ENCODE data around the gene SMARCA2. TPM values are rescaled to one million over a fixed set of nuclear protein-coding genes. Genes with fewer than 3 reads are reported as not detected.

The SMARCA2 gene
- total RNA-seq, 1 donor from 2014 or later, result 238 TPM

DNA sequence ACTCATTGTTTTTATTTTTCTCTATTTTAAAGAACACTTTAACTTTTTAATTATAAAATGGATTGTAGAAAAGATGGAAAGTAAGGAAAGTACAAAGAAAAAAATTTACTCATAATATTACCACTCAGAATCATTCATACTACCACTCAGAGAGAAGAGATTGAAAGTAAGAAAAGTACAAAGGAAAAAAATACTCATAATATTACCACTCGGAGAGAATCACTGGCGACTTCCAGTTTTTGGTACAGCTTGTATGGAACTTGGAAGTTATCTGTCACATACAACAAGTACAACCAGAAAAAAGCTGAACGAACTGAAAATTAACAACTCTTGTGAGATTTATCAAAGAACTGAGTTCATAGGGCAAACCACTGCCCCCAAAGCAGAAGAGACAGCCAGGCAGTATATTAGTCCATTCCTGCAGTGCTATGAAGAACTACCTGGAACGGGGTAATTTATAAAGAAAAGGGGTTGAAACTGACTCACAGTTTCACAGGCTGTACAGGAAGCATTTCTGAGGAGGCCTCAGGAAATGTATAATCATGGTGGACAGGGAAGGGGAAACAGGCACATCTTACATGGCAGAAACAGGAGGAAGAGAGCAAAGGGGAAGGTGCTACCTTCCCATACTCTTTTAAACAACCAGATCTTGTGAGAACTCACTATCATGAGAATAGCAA is 183.9 kb downstream of the SMARCA2 start:
- Mint-ChIP-seq H3K36me3 (ENCODE audit: low read depth) (peaks cover 72% of the 10 kb centered on the region), H3K9me3 (peaks cover 24% of the 10 kb centered on the region), H3K4me1 (no peaks in the 10 kb centered on the region), H3K27ac (no peak overlapping the region), H3K27me3 (no peaks in the 10 kb centered on the region), H3K4me3 (no peak overlapping the region)
- CTCF ChIA-PET, result no interaction called here
- POLR2A ChIA-PET, result no interaction called here
- ATAC-seq (ENCODE audit: low read depth), result no peak
- no peak for DNase-seq
- TF ChIP-seq, protein P1, sequence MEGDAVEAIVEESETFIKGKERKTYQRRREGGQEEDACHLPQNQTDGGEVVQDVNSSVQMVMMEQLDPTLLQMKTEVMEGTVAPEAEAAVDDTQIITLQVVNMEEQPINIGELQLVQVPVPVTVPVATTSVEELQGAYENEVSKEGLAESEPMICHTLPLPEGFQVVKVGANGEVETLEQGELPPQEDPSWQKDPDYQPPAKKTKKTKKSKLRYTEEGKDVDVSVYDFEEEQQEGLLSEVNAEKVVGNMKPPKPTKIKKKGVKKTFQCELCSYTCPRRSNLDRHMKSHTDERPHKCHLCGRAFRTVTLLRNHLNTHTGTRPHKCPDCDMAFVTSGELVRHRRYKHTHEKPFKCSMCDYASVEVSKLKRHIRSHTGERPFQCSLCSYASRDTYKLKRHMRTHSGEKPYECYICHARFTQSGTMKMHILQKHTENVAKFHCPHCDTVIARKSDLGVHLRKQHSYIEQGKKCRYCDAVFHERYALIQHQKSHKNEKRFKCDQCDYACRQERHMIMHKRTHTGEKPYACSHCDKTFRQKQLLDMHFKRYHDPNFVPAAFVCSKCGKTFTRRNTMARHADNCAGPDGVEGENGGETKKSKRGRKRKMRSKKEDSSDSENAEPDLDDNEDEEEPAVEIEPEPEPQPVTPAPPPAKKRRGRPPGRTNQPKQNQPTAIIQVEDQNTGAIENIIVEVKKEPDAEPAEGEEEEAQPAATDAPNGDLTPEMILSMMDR (IDR thresholded peaks at IDR 0.05), result no peak
- intact Hi-C loops (cut with micrococcal nuclease), result loop anchor here (10.0 kb wide), 1 partner anchor 1986 kb away; no protein-coding TSS in a partner anchor

DNA sequence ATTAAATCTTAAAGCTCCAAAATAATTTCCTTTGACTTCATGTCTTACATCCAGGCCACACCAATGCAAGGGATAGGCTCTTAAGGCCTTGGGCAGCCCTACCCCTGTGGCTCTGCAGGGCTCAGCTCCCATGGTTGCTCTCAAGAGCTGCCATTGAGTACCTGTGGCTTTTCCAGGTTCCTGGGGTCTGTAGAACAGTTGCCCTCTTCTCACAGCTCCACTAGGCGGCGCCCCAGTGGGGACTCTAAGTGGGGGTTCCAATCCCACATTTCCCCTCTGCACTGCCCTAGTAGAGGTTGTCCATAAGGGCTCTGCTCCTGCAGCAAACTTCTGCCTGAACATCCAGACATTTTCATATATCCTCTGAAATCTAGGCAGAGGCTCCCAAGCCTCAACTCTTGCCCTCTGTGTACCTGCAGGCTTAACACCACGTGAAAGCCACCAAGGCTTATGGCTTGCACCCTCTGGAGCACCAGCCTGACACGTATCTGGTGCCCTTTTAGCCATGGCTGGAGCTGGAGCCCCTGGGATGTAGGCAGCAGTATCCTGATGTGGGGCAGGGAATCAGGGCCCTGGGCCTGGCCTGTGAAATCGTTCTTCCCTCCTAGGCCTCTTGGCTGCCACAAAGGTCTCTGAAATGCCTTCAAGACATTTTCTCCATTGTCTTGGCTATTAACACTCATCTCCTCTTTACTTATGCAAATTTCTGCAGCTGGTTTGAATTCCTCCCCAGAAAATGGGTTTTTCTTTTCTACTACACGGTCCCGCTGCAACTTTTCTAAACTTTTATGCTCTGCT is 185.1 kb downstream of the SMARCA2 start:
- DNase-seq (no peak), ATAC-seq (ENCODE audit: low read depth) (no peak)
- ChIA-PET CTCF (no interaction called here), POLR2A (no interaction called here)
- H3K36me3 Mint-ChIP-seq (ENCODE audit: low read depth), result peaks cover 62% of the 10 kb centered on the region
- H3K27me3 Mint-ChIP-seq, result no peaks in the 10 kb centered on the region
- peaks cover 24% of the 10 kb centered on the region for H3K9me3 Mint-ChIP-seq
- intact Hi-C loops (cut with micrococcal nuclease), result loop anchor here (10.0 kb wide), 1 partner anchor 1985 kb away; no protein-coding TSS in a partner anchor
- no peak overlapping the region for H3K4me3 Mint-ChIP-seq
- no peaks in the 10 kb centered on the region for H3K4me1 Mint-ChIP-seq
- no peak overlapping the region for H3K27ac Mint-ChIP-seq
- TF ChIP-seq, protein P1 (IDR thresholded peaks at IDR 0.05), result no peak

DNA sequence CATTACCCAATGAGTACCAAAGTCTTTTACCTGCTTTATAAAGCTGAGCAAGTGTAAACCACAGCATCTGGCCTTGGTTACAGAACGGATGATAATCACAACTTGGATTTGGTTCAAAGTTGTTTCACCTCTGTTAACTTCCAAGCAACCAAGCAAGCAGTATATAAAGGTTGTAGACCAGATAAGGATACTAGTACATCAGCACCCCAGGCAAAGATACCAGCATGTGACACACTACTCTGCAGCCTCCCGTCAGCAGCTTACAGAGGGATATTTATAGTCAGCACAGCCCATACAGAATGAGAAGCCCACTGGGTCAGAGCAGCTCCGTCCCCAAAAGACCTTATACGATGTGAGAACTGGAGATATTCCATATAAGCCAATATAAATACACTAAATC is 193.3 kb downstream of the SMARCA2 start:
- Mint-ChIP-seq H3K27ac (no peak overlapping the region), H3K4me1 (peaks cover 3% of the 10 kb centered on the region), H3K4me3 (no peak overlapping the region), H3K9me3 (peaks cover 2% of the 10 kb centered on the region), H3K36me3 (ENCODE audit: low read depth) (peaks cover under 1% of the 10 kb centered on the region), H3K27me3 (no peaks in the 10 kb centered on the region)
- ChIA-PET POLR2A (no interaction called here), CTCF (no interaction called here)
- DNase-seq, result no peak
- ATAC-seq (ENCODE audit: low read depth), result no peak
- intact Hi-C loops (cut with micrococcal nuclease), result no loop called here
- TF ChIP-seq, protein P1 (IDR thresholded peaks at IDR 0.05), result no peak

DNA sequence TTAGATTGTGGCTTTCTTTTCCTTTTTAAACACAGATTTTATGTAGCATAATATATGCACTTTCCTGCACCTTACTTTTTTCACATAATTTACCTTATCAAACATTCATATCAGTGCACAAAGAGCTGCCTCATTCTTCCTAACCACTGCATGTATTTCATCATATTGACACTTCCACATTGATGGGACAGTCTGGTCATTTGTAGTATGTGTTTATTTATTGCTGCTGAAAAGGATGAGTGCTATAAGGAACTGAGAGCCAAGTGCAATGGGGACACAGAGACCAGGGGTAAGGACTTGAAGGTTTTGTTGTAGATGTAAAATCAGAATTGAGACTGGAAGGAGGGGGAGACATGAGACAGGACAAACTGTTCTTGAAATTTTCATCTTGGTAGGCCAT is 193.8 kb downstream of the SMARCA2 start:
- Mint-ChIP-seq H3K27me3 (no peaks in the 10 kb centered on the region), H3K4me1 (peaks cover 3% of the 10 kb centered on the region), H3K36me3 (ENCODE audit: low read depth) (no peaks in the 10 kb centered on the region), H3K4me3 (no peak overlapping the region), H3K9me3 (peaks cover 2% of the 10 kb centered on the region), H3K27ac (no peak overlapping the region)
- no peak for DNase-seq
- ATAC-seq (ENCODE audit: low read depth), result no peak
- ChIA-PET POLR2A (no interaction called here), CTCF (no interaction called here)
- intact Hi-C loops (cut with micrococcal nuclease), result no loop called here
- TF ChIP-seq, protein P1 (IDR thresholded peaks at IDR 0.05), result no peak

DNA sequence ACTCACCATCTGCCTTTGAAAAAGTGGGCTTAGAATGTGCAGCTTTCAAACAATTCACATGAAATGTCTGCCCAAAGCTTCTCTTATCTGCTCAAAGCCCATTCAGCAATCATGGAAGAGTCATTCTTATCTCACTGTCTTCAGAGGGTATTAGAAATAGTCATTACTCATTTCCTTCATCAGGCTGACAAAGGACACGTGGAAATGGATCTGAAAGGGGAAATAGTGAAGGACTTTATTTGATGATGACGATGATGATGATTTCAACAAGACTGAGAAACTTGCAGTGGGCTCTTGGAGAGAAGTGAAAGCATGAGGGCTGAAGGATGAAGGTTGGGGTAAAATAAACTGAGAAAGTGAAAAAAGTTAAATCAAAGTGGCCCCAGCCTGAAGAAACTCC is 194.3 kb downstream of the SMARCA2 start:
- H3K4me1 Mint-ChIP-seq, result peaks cover 3% of the 10 kb centered on the region
- intact Hi-C loops (cut with micrococcal nuclease), result no loop called here
- no peaks in the 10 kb centered on the region for H3K27me3 Mint-ChIP-seq
- H3K9me3 Mint-ChIP-seq, result peaks cover 2% of the 10 kb centered on the region
- DNase-seq (no peak), ATAC-seq (ENCODE audit: low read depth) (no peak)
- no peaks in the 10 kb centered on the region for H3K36me3 Mint-ChIP-seq (ENCODE audit: low read depth)
- H3K4me3 Mint-ChIP-seq, result no peak overlapping the region
- TF ChIP-seq, protein P1 (IDR thresholded peaks at IDR 0.05), result no peak
- ChIA-PET POLR2A (no interaction called here), CTCF (no interaction called here)
- no peak overlapping the region for H3K27ac Mint-ChIP-seq

All from activated B cell treated with CpG ODN at 0.5 μM for 24 hours (primary cell).